Uterus (tissue), 2 donors: ENCODE results near the gene TAF11L8.

Source experiments
- POLR2A ChIP-seq, 2 donors: fragments of 450-650 bp; IDR thresholded peaks; one replicate each; pipeline ENCODE4 v1.6.1; 2016; ENCODE audit warnings: antibody characterized with exemption in 2 of 2, mild to moderate bottlenecking in 1 of 2, moderate library complexity in 1 of 2
- TF ChIP-seq, protein P1 (sequence below), 4 experiments: fragments of 200-600 bp in 2 of 4; fragments of 450-650 bp in 2 of 4; sonication (generic) in 2 of 4; IDR thresholded peaks; one replicate each; pipeline ENCODE4 v1.5.1; 2016 to 2019; ENCODE audit warnings: antibody characterized with exemption in 4 of 4, mild to moderate bottlenecking in 2 of 4, moderate library complexity in 1 of 4

DNA sequence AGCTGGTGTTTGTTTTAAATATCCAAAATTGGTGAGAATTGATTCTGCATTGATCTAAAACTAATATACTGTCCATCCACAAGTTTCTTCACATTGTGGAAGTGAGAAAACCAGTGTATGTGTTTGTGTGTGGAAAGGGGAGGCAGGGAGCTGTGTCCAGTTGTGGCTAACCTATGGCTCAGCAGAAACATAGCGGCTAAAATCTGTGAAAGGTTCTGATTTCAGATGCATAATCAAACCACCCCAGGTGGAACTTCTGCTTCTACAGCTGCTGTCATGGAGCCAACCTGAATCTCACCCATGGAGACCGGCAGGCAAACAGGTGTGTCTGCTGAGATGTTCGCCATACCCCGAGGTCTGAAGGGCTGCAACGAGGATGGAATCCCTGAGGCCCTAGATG is 43.4 kb upstream of the TAF11L8 start, which contains the start of gene TAF11L14:
- TF ChIP-seq, protein P1, sequence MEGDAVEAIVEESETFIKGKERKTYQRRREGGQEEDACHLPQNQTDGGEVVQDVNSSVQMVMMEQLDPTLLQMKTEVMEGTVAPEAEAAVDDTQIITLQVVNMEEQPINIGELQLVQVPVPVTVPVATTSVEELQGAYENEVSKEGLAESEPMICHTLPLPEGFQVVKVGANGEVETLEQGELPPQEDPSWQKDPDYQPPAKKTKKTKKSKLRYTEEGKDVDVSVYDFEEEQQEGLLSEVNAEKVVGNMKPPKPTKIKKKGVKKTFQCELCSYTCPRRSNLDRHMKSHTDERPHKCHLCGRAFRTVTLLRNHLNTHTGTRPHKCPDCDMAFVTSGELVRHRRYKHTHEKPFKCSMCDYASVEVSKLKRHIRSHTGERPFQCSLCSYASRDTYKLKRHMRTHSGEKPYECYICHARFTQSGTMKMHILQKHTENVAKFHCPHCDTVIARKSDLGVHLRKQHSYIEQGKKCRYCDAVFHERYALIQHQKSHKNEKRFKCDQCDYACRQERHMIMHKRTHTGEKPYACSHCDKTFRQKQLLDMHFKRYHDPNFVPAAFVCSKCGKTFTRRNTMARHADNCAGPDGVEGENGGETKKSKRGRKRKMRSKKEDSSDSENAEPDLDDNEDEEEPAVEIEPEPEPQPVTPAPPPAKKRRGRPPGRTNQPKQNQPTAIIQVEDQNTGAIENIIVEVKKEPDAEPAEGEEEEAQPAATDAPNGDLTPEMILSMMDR (IDR thresholded peaks at IDR 0.05), result no peak
- no peak for TF ChIP-seq POLR2A (IDR thresholded peaks at IDR 0.05)
